ENCODE data around the gene EIF3L. TPM values are rescaled to one million over a fixed set of nuclear protein-coding genes. Genes with fewer than 3 reads are reported as not detected.
"Not testable (repeated sequence)": the region's sequence is repeated elsewhere in the genome, so short reads cannot be mapped to it uniquely, and the experiment has no call there.

EIF3L gene
- total RNA-seq: 136 TPM

DNA sequence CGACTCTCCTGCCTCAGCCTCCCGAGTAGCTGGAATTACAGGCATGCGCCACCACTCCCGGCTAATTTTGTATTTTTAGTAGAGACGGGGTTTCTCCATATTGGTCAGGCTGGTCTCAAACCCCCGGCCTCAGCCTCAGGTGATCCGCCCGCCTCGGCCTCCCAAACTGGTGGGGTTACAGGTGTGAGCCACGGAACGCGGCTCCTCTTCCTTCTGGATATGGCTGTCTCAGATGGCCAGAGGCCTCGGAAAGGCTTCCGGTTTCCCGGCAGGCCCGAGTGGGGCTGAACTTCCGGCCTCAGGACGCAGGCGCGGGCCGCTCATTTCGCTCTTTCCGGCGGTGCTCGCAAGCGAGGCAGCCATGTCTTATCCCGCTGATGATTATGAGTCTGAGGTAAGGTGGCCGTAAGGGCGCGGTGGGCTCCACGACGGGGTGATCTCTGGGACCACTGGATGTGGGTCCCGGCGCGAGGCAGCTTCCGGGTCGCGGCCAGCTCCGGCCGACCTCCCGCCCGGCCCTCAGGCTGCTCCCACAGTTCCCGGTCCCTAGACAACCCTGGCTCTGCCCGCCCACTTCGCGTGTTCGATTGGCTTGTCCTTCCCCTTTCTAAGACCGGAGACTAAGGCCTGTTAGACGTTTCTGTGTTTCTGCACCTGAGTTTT lies at the start of gene EIF3L:
EIF3L (plus strand) TSS at position 331 of the 663 bp plus-strand sequence; CDS start at position 362, 31 bp downstream.
- peak; percentile 87 for ATAC-seq
- DNase-seq (ENCODE audit: low spot score): peak; percentile 94

DNA sequence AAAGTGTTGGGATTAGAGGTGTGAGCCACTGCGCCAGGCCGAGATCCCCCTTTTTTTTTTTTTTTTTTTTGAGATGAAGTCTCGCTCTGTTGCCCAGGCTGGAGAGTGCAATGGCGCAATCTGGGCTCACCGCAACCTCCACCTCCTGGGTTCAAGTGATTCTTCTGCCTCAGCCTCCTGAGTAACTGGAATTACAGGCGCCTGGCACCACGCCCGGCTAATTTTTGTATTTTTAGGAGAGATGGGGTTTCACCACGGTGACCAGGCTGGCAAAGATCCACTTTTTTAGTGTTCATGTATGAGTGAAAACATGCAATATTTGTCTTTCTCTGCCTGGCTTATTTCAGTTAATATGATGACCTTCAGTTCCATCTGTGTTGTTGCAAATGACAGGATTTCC lies 49.2 kb upstream of the EIF3L start:
- ATAC-seq; DNase-seq (ENCODE audit: low spot score): not testable (repeated sequence)

DNA sequence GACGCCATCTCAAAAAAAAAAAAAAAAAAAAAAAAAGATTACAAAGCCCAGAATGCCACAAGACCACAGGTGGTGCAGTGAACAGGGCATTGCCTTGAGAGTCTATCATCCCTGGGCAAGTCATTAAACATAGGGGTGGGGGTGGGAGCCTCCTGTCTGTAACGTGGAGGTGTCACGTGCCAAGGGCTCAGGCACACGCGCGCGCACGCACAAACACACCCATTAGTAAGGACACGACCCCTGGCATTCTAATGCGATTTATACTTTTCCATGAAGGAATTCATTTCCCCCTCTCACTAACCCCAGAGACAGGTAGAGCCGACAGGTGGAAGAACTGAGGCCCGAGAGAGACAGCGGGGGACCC lies 47.3 kb upstream of the EIF3L start:
- ATAC-seq: peak; percentile 5

DNA sequence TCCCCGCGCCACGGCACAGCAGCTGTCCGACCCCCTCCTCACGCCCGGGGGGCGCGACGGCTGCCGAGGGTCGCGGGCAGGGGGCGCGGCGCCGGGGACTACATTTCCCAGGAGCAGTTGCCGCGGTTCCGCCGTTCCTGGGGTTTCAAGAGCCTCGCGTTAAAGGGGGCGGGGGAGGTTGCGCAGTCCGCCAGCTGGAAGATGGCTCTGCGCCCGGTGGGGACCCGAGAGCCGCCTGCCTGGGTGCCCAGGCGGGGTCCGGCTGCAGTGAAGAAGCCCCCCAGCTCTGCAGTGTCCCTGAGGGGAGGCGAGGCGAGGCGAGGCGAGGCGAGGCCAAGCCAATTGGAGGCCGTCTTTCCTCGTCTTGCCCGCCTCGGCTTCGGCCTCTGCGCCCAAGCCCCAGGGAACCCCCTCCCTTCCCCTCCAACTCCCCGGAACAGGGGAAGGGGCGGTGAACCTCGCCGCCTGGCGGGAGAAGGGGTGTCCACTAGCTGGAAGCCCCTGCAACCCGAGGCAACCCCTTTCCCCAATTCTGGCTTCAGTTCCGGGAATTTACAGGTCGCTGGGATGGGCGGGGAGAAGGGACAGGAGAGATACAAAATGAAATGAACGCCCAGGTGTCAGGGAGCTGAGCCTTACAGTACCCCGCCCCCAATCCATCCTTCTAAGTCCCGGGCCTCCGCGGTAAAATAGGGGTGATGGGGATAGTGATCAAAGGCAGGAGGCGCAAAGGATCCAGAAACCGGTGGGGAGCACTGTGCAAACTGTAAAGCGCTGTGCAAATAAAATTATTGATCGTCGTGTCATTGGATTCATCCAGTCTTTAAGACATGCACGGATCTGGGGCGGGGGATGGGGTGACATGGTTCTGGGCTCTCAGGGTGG lies 46.7 kb upstream of the EIF3L start:
- DNase-seq (ENCODE audit: low spot score) (no peak), ATAC-seq (peak; percentile 53)

More for the DNA sequence above, 47.3 kb upstream of the EIF3L start:
- no peak for DNase-seq (ENCODE audit: low spot score)

DNA sequence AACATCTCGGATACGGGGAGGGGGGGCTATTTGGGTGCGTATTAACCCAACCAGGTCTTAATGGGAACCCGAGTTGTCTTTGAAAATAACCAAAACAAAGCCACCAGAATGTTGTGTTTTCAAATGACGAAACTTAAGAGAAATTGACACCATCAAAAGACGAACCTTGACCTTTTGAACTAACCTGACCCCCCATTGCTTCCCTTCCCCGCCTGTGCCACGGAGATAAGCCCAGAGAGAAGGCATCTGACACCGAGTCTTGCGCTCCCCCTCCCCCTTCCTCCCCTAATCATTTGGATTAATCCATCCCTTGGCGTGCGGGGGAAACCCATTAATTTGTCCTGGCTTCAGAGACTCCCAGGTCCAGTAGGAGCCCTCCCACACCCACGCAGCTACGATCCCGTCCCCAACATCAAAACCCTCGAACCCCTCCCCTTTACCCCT lies 46.0 kb upstream of the EIF3L start:
- ATAC-seq (no peak), DNase-seq (ENCODE audit: low spot score) (no peak)

DNA sequence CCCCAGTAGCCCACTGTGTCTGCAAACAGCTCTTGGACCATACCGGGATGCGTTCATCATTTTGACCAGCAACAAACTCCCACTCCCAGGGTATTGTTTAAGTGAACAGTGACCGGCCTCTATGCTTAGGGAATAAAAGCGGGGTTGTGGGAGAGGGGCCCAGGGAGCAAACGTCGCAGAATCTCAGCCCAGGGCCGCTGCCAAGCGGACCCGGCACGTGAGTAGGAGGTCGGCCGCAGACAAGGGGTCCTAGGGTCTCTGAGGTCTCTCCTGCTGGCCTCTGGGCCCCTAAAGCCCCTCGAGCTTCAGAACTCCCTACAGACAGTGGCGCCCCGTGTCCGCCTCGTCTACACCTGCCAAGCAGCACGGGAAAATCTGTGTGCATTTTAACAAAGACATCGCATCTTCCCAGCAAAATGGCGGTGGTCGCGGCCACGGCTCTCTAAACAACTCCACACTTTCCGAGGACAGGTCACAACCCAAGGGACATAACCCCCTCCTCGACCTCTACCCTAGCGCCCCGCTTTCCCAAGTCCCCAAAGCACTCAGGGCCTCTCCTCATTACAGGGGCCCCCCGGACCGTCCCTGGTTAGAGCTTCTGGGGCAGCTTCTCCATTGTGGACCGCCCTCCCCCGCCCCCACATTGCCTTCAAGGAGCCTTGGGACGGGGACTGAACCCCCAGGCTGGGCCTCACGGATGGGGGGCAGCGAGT lies 45.4 kb upstream of the EIF3L start:
- DNase-seq (ENCODE audit: low spot score) (no peak), ATAC-seq (no peak)

DNA sequence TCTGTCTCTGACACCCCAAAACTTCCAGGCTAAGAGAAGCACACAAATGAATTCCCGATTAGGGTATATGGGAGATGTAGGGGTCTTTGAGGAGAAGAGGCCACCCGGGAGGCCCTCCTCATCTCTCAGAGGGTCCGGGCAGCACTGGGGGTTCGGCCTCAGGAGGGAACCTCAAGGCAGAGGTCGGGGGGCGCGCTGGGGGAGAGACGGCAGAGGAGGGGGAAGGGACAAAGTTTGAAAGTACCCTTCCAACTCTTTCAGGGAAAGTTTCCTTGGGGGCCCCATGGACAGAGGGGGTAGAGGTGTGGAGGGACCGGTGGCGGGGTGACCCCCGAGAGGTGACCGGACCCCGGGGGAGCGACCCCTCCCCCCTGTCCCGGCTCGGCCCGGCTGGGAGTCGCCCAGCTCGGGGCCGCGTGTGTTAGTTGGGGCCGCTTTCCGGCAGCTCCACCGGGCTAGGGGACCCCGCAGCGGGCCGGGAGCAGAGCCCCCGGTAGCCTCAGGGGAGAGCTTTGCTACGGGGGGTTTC lies 44.8 kb upstream of the EIF3L start:
- ATAC-seq: no peak
- no peak for DNase-seq (ENCODE audit: low spot score)

DNA sequence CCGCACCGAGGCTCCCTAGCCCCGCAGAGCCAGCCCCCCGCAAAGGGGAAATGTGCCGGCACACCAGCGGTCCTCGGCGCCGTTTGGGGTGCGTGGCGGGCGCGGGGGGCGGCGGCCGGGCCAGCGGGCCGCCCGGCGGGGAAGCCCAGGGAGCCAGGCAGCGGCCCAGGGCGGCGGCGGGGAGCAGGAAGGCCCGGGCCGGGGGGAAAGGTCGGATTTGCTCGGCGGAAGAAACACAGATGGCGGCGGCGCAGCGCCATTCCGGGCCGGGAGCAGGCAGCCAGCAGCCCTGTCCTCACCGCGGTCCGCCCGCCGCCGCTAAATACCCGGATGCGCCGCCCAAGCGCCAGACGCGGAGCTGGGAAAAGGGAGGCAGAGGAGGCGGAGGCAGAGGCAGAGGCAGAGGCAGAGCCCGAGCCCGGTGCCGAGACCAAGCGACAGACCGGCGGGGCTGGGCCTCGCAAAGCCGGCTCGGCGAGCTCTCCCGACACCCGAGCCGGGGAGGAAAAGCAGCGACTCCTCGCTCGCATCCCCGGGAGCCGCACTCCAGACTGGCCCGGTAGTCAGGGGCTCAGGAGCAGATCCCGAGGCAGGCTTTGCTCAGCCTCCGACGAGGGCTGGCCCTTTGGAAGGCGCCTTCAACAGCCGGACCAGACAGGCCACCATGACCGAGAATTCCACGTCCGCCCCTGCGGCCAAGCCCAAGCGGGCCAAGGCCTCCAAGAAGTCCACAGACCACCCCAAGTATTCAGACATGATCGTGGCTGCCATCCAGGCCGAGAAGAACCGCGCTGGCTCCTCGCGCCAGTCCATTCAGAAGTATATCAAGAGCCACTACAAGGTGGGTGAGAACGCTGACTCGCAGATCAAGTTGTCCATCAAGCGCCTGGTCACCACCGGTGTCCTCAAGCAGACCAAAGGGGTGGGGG lies 44.1 kb upstream of the EIF3L start:
- DNase-seq (ENCODE audit: low spot score) (peak; percentile 93), ATAC-seq (peak; percentile 61)

DNA sequence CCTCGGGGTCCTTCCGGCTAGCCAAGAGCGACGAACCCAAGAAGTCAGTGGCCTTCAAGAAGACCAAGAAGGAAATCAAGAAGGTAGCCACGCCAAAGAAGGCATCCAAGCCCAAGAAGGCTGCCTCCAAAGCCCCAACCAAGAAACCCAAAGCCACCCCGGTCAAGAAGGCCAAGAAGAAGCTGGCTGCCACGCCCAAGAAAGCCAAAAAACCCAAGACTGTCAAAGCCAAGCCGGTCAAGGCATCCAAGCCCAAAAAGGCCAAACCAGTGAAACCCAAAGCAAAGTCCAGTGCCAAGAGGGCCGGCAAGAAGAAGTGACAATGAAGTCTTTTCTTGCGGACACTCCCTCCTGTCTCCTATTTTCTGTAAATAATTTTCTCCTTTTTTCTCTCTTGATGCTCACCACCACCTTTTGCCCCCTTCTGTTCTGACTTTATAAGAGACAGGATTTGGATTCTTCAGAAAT lies 43.4 kb upstream of the EIF3L start:
- no peak for ATAC-seq
- DNase-seq (ENCODE audit: low spot score): no peak

DNA sequence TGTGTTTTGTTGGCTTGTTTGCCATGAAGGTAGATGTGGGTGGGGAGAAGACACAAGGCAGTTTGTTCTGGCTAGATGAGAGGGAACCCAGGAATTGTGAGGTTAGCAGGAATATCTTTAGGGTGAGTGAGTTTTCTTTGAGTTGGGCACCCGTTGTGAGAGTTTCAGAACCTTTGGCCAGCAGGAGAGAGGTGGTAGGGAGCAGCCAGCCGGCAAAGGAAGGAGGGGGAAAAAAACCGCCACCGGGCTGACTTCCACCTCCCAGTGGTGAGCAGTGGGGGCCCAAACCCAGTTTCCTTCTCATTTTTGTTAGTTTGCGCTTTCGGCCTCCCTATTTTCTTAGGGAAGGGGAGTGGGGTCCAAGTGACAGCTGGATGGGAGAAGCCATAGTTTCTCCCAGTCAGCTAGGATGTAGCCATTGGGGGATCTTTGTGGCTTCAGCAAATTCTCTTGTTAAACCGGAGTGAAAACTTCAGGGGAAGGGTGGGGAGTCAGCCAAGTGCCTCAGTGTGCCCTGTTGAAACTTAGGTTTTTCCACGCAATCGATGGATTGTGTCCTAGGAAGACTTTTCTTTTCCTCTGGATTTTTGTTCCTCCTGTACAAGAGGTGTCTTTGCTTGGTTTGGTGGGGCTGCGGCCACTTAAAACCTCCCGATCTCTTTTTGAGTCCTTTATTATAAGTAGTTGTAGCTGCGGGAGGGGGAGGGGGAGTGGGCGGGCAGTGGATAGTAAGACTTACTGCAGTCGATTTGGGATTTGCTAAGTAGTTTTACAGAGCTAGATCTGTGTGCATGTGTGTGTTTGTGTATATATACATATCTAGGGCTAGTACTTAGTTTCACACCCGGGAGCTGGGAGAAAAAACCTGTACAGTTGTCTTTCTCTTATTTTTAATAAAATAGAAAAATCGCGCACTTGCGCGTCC lies 42.5 kb upstream of the EIF3L start:
- ATAC-seq (no peak), DNase-seq (ENCODE audit: low spot score) (no peak)

DNA sequence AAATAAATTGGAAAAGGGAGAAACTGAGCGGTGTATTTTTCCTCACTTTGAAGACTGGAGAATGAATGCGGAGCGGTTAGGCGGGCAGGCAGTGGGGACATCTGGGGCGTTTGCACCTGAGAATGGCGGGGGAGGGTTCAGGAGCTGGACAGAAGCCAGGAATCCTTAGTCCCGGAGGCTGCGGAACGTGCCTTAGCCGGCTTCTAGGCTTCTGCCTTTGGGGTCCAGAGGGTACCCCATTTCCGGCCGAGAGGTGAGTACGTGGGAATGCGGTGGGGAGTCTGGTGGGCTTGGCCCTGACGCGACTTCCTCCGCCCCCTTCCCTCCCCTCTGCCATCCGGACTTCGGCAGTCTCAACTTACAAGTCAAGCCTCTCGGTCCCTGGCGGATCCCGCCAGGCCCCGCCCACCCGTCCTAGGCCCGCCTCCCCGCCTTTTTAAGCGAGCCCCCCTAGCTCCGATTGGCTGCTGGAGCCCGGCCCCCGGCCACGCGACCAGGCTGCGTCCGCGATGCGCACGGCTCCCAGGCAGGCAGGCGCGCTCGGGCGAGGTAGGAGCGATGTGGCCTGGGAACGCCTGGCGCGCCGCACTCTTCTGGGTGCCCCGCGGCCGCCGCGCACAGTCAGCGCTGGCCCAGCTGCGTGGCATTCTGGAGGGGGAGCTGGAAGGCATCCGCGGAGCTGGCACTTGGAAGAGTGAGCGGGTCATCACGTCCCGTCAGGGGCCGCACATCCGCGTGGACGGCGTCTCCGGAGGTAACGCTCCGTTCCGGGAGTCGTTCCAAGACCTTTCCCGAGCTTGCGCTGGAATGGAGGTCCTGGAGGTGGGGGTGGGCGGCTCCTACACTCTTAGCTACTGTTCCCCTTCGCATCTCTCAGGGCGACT lies 41.6 kb upstream of the EIF3L start, which contains the start of gene GCAT:
GCAT (plus strand) TSS at position 525 of the 884 bp plus-strand sequence; CDS start at position 559, 34 bp downstream.
- ATAC-seq: peak; percentile 81
- DNase-seq (ENCODE audit: low spot score): peak; percentile 97

DNA sequence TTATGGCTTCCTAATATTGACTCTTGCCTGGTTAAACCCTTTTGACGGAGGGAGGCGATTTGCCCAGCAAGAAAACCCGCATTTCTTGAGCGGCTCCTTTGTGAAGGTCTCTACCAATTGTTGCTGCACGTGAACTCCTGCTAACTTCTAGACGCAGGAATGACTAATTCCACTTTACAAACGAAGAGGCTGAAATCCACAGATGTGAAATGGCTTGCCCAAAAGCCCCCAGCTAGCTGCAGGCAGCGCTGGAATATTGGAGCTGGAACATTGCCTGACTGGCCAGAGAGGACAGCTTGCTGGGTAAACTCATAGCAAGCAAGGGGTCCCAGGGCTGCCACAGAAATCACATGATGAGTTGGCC lies 40.9 kb upstream of the EIF3L start:
- DNase-seq (ENCODE audit: low spot score): no peak
- no peak for ATAC-seq

DNA sequence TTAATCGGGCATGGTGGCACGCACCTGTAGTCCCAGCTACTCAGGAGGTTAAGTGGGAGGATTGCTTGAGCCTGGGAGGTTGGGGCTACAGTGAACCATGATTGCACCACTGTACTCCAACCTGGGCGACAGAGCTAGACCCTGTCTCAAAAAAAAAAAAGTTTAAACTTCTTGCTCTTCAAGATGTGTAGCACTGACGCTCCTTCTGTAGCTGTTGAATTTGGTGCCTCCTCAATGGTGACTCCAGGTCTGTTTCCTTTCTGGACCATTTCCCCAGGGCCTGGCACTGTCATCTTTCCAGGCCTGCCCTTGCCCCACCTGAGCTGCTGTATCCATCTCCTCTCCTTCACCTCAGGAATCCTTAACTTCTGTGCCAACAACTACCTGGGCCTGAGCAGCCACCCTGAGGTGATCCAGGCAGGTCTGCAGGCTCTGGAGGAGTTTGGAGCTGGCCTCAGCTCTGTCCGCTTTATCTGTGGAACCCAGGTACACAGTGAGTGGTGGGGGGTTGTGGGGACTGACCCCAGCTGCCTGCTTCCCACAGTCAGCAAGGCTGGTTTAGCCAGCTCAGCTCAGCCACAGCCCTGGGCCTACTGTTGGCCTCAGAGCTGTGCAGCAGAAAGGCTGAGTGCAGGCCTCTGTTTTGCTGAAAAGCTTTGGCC lies 39.4 kb upstream of the EIF3L start:
- no peak for ATAC-seq

DNA sequence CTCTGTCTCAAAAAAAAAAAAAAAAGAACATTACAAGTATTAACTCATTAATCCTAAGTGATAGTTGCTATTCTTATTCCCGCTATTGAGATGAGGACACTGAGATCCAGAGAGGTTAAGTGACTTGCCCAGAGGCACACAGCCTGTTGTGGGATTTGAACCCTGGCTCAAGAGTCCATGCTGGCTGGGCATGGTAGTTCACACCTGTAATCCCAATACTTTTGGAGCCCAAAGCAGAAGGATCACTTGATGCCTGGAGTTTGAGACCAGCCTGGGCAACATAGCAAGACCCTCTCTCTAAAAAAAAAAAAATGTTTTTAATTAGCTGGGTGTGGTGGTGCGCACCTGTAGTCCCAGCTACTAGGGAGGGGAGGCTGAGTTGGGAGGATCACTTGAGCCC lies 37.4 kb upstream of the EIF3L start:
- no peak for DNase-seq (ENCODE audit: low spot score)
- no peak for ATAC-seq

More for the DNA sequence above, 39.4 kb upstream of the EIF3L start:
- no peak for DNase-seq (ENCODE audit: low spot score)

DNA sequence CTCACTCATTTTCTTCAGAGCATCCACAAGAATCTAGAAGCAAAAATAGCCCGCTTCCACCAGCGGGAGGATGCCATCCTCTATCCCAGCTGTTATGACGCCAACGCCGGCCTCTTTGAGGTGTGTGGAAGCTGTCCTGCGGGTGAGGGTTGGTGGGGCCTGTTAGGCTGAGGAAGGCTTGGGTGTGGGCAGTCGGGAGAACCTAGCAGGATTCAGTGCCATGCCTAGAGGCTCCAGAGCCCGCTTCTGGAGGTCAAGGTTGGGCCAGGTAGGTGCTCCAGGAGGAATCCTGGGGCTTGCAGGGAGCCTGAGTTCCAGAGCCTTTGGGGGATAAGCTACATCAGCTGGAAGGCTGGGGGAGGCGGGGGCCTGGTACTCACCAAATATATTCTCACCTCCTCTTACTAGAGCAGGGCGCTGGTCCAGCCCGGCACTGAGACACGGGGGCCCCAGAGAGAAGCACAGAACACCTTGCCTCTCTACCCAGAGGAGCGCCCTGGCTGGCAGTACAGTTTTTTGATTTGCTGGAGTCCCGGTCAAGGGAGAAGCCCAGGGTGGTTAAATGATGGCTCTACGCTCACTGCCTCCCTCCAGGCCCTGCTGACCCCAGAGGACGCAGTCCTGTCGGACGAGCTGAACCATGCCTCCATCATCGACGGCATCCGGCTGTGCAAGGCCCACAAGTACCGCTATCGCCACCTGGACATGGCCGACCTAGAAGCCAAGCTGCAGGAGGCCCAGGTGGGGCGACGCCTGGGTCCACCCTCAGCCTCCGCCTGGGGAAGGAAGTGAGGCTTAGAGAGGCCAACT lies 36.1 kb upstream of the EIF3L start:
- ATAC-seq (no peak), DNase-seq (ENCODE audit: low spot score) (no peak)

DNA sequence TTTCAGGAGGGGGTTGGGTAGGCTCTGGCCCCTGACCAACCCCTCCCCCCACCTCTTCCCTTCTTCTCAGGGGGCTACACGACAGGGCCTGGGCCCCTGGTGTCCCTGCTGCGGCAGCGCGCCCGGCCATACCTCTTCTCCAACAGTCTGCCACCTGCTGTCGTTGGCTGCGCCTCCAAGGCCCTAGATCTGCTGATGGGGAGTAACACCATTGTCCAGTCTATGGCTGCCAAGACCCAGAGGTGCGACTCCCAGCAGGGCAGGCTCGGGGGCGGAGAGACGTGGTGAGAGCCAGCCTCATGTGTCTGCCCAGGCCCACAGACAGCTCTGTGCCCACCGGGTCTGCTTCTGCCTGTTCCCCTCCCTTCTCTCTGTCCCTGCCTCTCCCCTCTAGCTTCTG lies 33.6 kb upstream of the EIF3L start:
- DNase-seq (ENCODE audit: low spot score): no peak
- no peak for ATAC-seq

Data from left lobe of liver (tissue), 2 donors.